KOPT-K1 (cell line): ENCODE measurements around the gene BTN3A1.
A peak's percentile ranks its signal among the peaks of the same experiment; 100 is the strongest.
"Not testable (repeated sequence)": the region's sequence is repeated elsewhere in the genome, so short reads cannot be mapped to it uniquely, and the experiment has no call there.

Experiments used
- H3K27ac ChIP-seq: fragments of 200-600 bp; sonication (generic); 2 replicates; pipeline ENCODE4 v1.5.1; 2016; ENCODE audit warnings: antibody characterized with exemption, mild to moderate bottlenecking, low read depth, low read length; ENCODE audit not compliant: poor library complexity, severe bottlenecking
- H3K36me3 ChIP-seq: fragments of 200-600 bp; sonication (generic); 2 replicates; pipeline ENCODE4 v1.5.1; 2017; ENCODE audit warnings: antibody characterized with exemption, mild to moderate bottlenecking, low read length, moderate library complexity; ENCODE audit not compliant: insufficient read depth
- H3K9me3 ChIP-seq: fragments of 200-600 bp; sonication (generic); 2 replicates; pipeline ENCODE4 v1.5.1; 2017; ENCODE audit warnings: antibody characterized with exemption, low read length, mild to moderate bottlenecking; ENCODE audit not compliant: insufficient read depth, poor library complexity, severe bottlenecking

Gene BTN3A1

DNA sequence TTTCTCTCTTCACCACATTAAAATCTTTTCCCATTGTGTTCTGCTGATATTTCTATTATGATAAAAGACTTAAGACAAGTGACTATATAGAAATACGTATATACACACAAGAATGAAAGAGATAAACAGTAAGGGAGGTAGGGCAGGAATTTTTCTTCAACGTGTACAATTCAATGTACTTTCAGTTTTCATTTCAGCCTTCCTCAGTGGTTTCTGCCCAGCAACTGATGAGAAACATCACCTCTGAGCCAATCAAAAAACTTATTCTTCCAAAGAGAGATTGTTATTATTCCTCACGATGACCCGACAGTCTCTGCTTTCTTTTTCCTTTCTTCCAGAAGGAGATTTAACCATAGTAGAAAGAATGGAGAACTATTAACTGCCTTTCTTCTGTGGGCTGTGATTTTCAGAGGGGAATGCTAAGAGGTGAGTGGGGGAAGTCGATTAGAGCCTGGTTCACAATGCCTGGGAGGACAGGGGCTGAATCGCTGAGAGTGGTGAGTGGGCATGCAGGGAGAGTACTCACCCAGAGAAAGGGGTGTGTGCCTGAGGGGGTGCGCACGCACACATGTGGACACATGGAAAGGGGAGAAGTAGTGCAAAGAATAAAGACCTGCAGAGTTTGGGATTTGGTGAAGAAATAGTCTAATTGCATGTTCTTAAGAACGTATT is at the start of gene BTN3A1:
BTN3A1 (plus strand) TSS at position 289 of the 672 bp plus-strand sequence. CDS start 3,289 bp downstream, outside the sequence.
- Histone ChIP-seq H3K9me3 (no peaks in the 10 kb centered on the region), H3K27ac (peak within 1 kb of the TSS; percentile 72), H3K36me3 (peaks cover 20% of the 10 kb centered on the region)

DNA sequence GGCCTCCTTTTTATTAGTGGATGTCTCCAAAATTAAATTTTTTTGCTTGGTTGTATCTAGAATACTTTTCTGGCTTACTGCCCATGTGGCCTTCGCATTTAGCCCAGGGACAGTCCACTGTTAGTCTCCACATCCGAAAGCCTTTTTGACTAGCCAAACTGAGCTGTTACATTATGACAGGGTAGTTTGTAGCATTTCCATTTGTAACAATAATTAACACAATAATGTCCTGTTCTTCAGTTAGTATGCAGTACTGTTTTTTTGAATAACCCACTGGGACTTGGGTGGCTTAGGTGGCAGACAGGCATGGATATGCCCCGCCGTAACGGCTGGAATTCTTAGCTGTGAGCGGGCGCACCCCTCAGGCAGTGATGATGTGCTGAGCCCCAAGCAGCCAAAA is 49.8 kb upstream of the BTN3A1 start:
- no peaks in the 10 kb centered on the region for H3K36me3 ChIP-seq
- no peak overlapping the region for H3K27ac ChIP-seq
- no peaks in the 10 kb centered on the region for H3K9me3 ChIP-seq

DNA sequence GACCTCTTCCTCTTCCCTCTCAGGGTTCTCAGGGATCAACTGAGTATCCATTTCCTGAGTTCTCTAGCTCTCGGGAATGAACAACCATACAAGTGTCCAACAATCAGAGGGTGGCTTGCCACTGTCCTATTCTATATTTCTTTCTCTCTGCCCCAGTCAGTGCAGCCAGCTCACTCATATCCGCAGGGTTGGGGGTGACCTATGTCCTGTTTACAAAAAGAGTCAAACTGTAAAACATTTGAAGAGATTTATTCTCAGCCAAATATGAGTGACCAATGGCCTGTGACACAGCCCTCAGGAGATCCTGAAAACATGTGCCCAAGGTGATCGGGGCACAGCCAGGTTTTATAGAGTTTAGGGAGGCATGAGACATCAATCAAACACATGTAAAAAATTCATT is 47.9 kb upstream of the BTN3A1 start:
- Histone ChIP-seq H3K27ac (no peak overlapping the region), H3K9me3 (no peaks in the 10 kb centered on the region), H3K36me3 (no peaks in the 10 kb centered on the region)

DNA sequence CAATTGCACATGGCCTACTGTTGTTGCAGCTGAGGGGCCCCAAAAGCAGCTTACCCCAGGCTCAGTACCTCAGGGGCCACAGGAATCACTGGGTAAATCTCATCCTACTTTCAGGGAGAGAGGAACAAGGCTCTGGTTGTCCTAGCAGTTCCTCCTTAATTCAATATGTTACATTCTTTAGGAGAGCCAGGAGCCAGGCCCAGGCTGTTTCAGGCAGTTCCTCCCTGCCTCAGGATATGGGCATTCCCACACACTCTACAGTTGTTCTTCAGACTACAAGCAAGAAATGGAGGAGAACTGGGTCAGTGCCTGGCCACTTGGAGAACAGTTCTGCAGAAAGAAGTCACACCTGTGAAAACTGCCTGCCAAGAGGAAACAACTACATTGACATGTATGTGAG is 46.7 kb upstream of the BTN3A1 start:
- no peaks in the 10 kb centered on the region for H3K9me3 ChIP-seq
- H3K36me3 ChIP-seq: no peaks in the 10 kb centered on the region
- H3K27ac ChIP-seq: no peak overlapping the region

DNA sequence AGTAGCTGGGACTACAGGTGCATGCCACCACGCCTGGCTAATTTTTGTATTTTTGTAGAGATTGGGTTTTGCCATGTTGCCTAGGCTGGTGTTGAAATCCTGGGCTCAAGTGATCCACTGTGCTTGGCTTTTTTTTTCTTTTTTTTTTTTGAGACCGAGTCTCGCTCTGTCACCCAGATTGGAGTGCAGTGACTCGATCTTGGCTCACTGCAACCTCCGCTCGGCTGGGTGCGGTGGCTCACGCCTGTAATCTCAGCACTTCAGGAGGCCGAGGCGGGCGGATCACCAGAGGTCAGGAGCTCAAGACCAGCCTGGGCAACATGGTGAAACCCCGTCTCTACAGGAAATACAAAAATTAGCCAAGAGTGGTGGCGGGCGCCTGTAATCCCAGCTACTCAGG is 44.5 kb upstream of the BTN3A1 start:
- not testable (repeated sequence) for H3K9me3 ChIP-seq, H3K27ac ChIP-seq, H3K36me3 ChIP-seq

DNA sequence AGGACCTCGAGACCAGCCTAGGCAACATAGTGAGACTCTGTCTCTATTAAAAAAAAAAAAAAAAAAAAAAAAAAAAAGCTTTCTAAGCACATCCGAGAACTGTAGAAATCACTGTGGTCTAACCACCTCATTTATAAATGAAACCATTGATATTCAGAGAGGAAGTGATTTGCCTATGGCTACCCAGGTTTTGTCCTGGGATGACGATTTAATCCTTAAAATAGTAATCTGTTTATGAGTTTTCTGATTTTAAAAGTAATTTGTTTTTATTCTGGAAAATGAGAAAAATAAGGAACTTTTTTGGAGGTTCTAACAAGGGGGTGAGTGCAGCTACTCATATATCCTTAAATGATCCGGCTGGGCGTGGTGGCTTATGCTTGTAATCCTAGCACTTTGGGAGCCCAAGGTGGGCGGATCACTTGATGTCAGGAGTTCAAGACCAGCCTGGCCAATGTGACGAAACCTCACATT is 43.5 kb upstream of the BTN3A1 start:
- Histone ChIP-seq H3K27ac (peak overlapping the region; percentile 17), H3K36me3 (no peaks in the 10 kb centered on the region), H3K9me3 (no peaks in the 10 kb centered on the region)

DNA sequence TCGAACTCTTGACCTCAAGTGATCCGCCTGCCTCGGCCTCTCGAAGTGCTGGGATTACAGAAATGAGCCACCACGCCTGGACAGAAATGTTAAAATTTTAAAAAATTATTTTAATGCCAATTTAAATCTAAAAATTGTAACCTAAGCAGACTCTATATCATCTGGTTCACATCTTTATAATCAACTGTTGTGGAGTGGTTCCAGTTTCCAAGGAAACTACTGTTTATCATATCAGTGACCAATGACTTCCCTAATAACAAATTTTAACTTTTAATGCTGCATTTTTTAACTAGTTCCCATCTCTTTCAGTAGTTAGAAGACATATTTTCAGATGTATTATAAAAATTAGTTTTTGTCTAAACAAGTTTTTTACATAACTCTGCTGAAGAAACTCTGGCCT is 42.3 kb upstream of the BTN3A1 start:
- H3K36me3 ChIP-seq: no peaks in the 10 kb centered on the region
- H3K27ac ChIP-seq: peak overlapping the region; percentile 85
- H3K9me3 ChIP-seq: no peaks in the 10 kb centered on the region

DNA sequence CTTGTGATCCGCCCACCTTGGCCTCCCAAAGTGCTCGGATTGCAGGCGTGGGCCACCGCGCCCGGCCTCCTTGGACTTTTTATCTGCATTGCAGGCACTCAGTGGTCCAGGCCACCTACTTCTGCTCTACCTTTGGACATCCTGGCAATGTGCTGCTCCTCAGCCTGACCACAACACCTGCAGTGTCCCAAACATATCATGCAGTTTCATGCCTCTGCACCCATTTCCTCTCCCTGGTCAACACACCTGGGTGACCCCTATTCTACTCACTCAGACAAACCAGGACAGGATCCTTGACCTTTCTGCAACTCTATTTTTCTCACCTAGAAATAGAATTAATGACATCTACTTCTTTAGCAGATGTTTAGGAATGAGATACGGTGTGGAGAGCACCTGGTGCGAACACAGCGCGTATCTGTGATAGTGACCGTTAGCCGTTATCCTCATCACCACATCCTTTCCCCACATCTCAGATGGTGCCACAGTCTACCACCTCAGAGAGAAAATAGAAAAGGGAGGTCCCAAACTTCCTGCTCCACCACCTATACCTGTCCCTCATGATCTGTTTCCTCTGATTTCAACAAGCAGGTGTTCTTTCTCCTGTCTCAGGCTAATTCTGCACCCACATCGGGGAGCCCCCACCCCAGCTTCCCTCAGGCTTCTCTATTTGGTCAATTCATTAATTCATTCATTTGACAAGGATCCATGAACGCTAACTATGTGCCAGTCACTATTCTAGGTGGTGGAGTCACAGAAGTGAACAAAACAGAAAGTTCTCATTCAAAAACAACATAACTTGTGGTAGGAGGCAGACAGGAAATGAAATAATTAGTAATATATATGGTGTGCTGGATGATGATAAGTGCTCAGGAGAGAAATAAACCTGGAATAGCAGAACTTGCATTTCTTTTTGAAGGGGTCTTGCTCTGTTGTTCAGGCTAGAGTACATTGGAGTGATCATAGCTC is 41.3 kb upstream of the BTN3A1 start:
- no peaks in the 10 kb centered on the region for H3K36me3 ChIP-seq
- H3K27ac ChIP-seq: peak overlapping the region; percentile 85
- no peaks in the 10 kb centered on the region for H3K9me3 ChIP-seq

DNA sequence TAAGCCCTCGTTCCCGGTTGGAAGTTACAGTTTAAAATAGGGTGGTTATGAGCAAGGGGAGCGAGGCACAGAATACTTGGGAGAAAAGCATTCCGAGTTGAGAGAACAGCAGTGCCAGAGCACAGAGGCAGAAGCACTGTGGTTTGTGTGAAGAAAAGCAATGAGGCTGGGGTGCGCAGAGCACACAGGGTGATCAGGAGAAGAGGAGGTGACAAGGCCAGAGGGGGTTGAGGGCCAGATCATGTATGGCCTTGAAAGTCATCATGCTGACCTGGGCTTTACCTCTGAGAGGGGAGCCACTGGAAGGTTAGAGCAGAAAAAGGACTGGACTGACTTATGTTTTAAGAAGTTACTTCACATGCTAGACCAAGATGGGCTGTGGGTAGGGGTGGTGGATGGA is 40.5 kb upstream of the BTN3A1 start:
- Histone ChIP-seq H3K36me3 (no peaks in the 10 kb centered on the region), H3K27ac (peak overlapping the region; percentile 85), H3K9me3 (no peaks in the 10 kb centered on the region)

DNA sequence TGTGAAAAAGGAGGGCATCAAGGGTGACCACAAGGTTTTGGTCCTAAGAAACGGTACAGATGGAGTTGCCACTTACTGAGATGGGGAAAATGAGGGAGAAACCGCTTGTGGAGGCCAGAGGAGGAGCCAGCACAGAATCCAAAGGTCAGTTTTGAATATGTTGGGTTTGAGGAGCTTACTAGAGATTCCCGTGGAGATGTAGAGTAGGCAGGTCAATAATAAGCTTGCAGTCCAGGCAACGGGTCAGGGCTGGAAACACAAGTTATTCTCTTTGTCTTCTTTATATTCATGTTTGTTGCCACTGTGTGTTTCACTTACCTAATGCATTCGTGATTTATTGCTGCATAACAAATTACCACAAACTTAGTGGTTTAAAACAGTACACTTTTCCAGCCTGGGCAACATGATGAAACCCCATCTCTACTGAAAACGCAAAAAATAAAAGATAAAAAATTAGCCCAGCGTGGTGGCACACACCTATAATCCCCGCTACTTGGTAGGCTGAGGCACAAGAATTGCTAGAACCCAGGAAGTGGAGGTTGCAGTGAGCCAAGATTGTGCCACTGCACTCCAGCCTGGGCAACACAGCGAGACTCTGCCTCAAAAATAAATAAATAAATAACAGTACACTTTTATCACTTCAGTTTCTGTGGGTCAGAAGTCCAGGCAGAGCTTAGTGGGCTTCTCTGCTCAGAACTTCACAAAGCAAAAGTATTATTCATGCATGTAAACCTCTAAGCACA is 39.8 kb upstream of the BTN3A1 start:
- H3K36me3 ChIP-seq: no peaks in the 10 kb centered on the region
- H3K9me3 ChIP-seq: no peaks in the 10 kb centered on the region
- H3K27ac ChIP-seq: peak overlapping the region; percentile 85

DNA sequence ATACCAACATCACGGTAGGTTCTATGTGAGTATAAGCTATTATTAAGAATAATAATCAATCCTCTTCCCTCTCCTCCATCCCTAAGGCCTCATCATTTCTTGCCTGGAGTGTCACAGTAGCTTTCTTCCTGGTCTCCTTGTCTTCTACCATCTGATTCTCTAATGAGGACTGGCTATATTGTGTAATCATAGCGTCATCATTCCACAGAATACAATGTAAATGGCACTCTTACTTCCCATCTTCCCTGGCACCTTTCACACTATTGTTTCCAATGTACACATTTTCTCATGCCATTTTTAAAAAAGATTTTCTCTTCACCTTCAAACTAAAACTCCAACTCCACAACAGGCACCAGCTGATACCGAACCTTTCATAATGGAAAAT is 39.2 kb upstream of the BTN3A1 start:
- Histone ChIP-seq H3K36me3 (no peaks in the 10 kb centered on the region), H3K27ac (peak overlapping the region; percentile 85), H3K9me3 (no peaks in the 10 kb centered on the region)

DNA sequence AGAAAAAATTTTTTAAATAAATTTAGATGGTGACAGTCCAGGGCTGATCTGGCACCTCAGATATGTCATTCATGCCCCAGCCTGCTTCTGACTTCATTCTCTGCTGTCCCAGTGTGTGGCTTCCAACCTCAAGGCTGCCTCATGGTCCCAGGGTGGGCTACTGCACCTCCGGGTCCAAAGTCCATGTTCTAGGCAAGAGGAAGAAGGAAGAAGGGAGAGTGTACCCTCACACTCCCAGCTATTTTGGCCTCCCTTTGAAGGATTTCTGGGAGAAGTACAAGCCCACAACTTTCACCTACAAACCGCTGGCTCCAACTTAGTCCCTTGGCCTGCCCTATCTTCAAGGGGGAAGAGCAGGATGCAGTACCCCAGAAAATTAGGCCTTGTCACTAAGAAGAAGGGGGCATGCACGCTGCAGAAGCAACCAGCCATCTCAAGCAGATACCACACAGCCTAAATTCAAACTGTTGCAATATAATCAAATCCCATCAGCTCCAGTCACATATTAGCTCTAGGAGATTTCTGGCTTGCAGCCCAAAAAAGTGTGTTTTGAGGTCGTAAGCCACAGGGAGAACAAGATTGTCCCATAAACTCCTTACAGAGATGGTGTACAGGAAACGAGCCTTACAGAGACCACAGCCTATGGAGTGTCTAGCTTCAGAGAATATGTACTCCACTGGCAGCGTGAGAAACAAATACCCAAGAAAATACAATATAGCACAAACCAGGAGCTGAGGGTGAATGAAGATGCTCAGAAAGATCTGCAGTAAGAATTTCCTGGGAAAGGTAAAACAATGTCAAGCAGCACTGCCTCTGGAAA is 38.0 kb upstream of the BTN3A1 start:
- peak overlapping the region; percentile 85 for H3K27ac ChIP-seq

DNA sequence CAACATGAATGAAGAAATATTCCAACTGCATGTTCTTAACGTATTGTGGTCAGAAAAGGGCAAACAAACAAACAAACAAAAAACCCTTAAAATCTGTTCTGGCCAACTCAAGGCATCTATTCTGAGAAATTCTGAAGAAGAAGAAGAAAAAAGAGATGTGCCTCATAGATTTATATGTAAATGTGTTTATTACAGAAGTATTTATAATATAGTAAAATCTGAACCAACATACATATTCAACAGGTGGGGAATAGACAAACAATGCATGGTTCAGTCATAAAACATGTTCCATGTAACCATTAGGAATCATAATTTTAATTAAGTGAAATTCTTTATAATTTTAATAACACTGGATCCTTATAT is 36.5 kb upstream of the BTN3A1 start:
- H3K9me3 ChIP-seq: no peaks in the 10 kb centered on the region
- peak overlapping the region; percentile 85 for H3K27ac ChIP-seq
- H3K36me3 ChIP-seq: peaks cover 18% of the 10 kb centered on the region; the same call in 1 of the 2 replicates

More for the DNA sequence above, 38.0 kb upstream of the BTN3A1 start:
- 0 out of 2 replicates have a peak, but pooled peaks cover 3% of the 10 kb centered on the region for H3K36me3 ChIP-seq
- no peaks in the 10 kb centered on the region for H3K9me3 ChIP-seq

DNA sequence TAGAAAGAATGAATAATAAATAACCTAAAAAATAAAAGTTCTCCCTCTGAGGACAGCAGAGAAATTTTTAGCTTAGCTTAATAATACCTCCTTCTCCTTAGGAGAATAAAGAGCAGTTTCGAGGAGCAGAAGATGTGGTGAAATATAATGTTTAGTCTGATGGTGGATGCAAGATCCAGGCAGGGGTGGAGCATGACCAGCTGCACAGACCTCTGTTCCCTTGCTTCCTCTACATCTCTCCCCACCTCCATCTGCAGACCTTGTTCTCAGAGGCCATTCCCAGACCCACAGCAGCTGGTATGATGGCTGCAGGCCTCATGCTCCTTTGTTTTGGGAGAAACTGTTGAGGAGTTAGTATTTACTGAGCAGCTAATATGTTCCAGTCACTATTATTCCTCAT is 35.6 kb upstream of the BTN3A1 start:
- Histone ChIP-seq H3K9me3 (no peaks in the 10 kb centered on the region), H3K27ac (peak overlapping the region; percentile 85), H3K36me3 (peaks cover 25% of the 10 kb centered on the region; the same call in 1 of the 2 replicates)
